NCI-H2196 (cell line): Measurements from ENCODE around the gene BIN1.

Source experiments
- DNase-seq: peaks from one replicate; lab custom pipeline; 2025; ENCODE audit not compliant: unreplicated experiment; lab: John Stamatoyannopoulos, UW

BIN1 gene

GRCh38 chr2:127091886-127092285 lies 15.1 kb downstream of the BIN1 start:
- no peak for DNase-seq

GRCh38 chr2:127091148-127091547 lies 15.8 kb downstream of the BIN1 start:
- DNase-seq = no peak

GRCh38 chr2:127090281-127091120 lies 16.5 kb downstream of the BIN1 start:
- no peak for DNase-seq

GRCh38 chr2:127089478-127090235 lies 17.3 kb downstream of the BIN1 start:
- DNase-seq = no peak

GRCh38 chr2:127088706-127089105 lies 18.2 kb downstream of the BIN1 start:
- DNase-seq = no peak

- DNase-seq = no peak
Observed at GRCh38 chr2:127087791-127088495, 19.0 kb downstream of the BIN1 start.

- DNase-seq = no peak
Observed at GRCh38 chr2:127086990-127087790, 19.8 kb downstream of the BIN1 start.

- DNase-seq = no peak
Observed at GRCh38 chr2:127085317-127085681, 21.7 kb downstream of the BIN1 start.

- DNase-seq = no peak
Observed at GRCh38 chr2:127084611-127085316, 22.2 kb downstream of the BIN1 start.

GRCh38 chr2:127083819-127084503 lies 23.0 kb downstream of the BIN1 start:
- no peak for DNase-seq

GRCh38 chr2:127082974-127083373 lies 24.0 kb downstream of the BIN1 start:
- DNase-seq = no peak

- no peak for DNase-seq
Observed at GRCh38 chr2:127081826-127082633, 24.9 kb downstream of the BIN1 start.

GRCh38 chr2:127080938-127081755 lies 25.8 kb downstream of the BIN1 start:
- no peak for DNase-seq

GRCh38 chr2:127080226-127080937 lies 26.6 kb downstream of the BIN1 start:
- DNase-seq = no peak

- DNase-seq = no peak
Observed at GRCh38 chr2:127079358-127079920, 27.5 kb downstream of the BIN1 start.

- DNase-seq = no peak
Observed at GRCh38 chr2:127078666-127079270, 28.2 kb downstream of the BIN1 start.

GRCh38 chr2:127078028-127078427 lies 28.9 kb downstream of the BIN1 start:
- DNase-seq = no peak
